Dendritic cell treated with granulocyte-macrophage colony-stimulating factor and Interleukin-4, amounts not matched to agents 40 ng/mL and 50 ng/mL, for 4 days (primary cell): Measurements from ENCODE around the gene SLC15A2.
A peak's percentile ranks its signal among the peaks of the same experiment; 100 is the strongest.

Experiments
- H3K27ac Mint-ChIP-seq: one replicate; pipeline ENCODE4 v1.8.0; 2022; ENCODE audit warnings: mild to moderate bottlenecking, mixed read lengths
- H3K27me3 Mint-ChIP-seq: one replicate; pipeline ENCODE4 v1.8.0; 2022; ENCODE audit warnings: mild to moderate bottlenecking, mixed read lengths
- H3K36me3 Mint-ChIP-seq: one replicate; pipeline ENCODE4 v1.8.0; 2022; ENCODE audit warnings: low read depth, mixed read lengths
- H3K4me1 Mint-ChIP-seq: one replicate; pipeline ENCODE4 v1.8.0; 2022; ENCODE audit warnings: low read depth, mixed read lengths
- H3K4me3 Mint-ChIP-seq: one replicate; pipeline ENCODE4 v1.8.0; 2022; ENCODE audit warnings: mild to moderate bottlenecking, moderate library complexity, mixed read lengths
- H3K9me3 Mint-ChIP-seq: one replicate; pipeline ENCODE4 v1.8.0; 2022; ENCODE audit warnings: mixed read lengths
- intact Hi-C: fragments of 100-400 bp; cut with micrococcal nuclease; formaldehyde crosslinking; loops from one replicate; pipeline ENCODE4 v1.15.0; 2022

SLC15A2 gene

GRCh38 chr3:121979734-121980449 lies 85.7 kb downstream of the SLC15A2 start:
- intact Hi-C loops = loop anchor here (5.0 to 10.0 kb wide), 2 partner anchors 95 to 317 kb away; no protein-coding TSS in a partner anchor
- Mint-ChIP-seq H3K4me1 (peaks cover 22% of the 10 kb centered on the region), H3K27me3 (no peaks in the 10 kb centered on the region), H3K4me3 (no peak overlapping the region), H3K36me3 (no peaks in the 10 kb centered on the region), H3K9me3 (peaks cover 16% of the 10 kb centered on the region), H3K27ac (no peak overlapping the region)

- Mint-ChIP-seq H3K36me3 (no peaks in the 10 kb centered on the region), H3K27ac (no peak overlapping the region), H3K4me1 (peaks cover 28% of the 10 kb centered on the region), H3K4me3 (no peak overlapping the region), H3K27me3 (no peaks in the 10 kb centered on the region), H3K9me3 (peaks cover 16% of the 10 kb centered on the region)
- intact Hi-C loops = loop anchor here (10.0 kb wide), 1 partner anchor 96 kb away; no protein-coding TSS in a partner anchor
Observed at GRCh38 chr3:121980450-121980796, 86.2 kb downstream of the SLC15A2 start.

GRCh38 chr3:121981473-121981872 lies 87.3 kb downstream of the SLC15A2 start:
- Mint-ChIP-seq H3K4me1 (peaks cover 29% of the 10 kb centered on the region), H3K36me3 (no peaks in the 10 kb centered on the region), H3K27me3 (no peaks in the 10 kb centered on the region), H3K4me3 (no peak overlapping the region), H3K27ac (no peak overlapping the region), H3K9me3 (peaks cover 16% of the 10 kb centered on the region)
- intact Hi-C loops = loop anchor here (10.0 kb wide), 1 partner anchor 97 kb away; no protein-coding TSS in a partner anchor

- H3K9me3 Mint-ChIP-seq = peaks cover 16% of the 10 kb centered on the region
- no peaks in the 10 kb centered on the region for H3K27me3 Mint-ChIP-seq
- no peak overlapping the region for H3K27ac Mint-ChIP-seq
- peaks cover 28% of the 10 kb centered on the region for H3K4me1 Mint-ChIP-seq
- no peak overlapping the region for H3K4me3 Mint-ChIP-seq
- no peaks in the 10 kb centered on the region for H3K36me3 Mint-ChIP-seq
- intact Hi-C loops = loop anchor here (10.0 kb wide), 1 partner anchor 101 kb away; no protein-coding TSS in a partner anchor
Observed at GRCh38 chr3:121985846-121986245, 91.6 kb downstream of the SLC15A2 start.

GRCh38 chr3:121988146-121988545 lies 93.9 kb downstream of the SLC15A2 start:
- no peaks in the 10 kb centered on the region for H3K36me3 Mint-ChIP-seq
- H3K9me3 Mint-ChIP-seq = peaks cover 16% of the 10 kb centered on the region
- intact Hi-C loops = loop anchor here (10.0 kb wide), 1 partner anchor 103 kb away; no protein-coding TSS in a partner anchor
- H3K27ac Mint-ChIP-seq = peak overlapping the region; percentile 12
- no peaks in the 10 kb centered on the region for H3K27me3 Mint-ChIP-seq
- peaks cover 31% of the 10 kb centered on the region for H3K4me1 Mint-ChIP-seq
- H3K4me3 Mint-ChIP-seq = no peak overlapping the region

GRCh38 chr3:121989943-121990342 lies 95.7 kb downstream of the SLC15A2 start:
- no peak overlapping the region for H3K4me3 Mint-ChIP-seq
- no peaks in the 10 kb centered on the region for H3K9me3 Mint-ChIP-seq
- H3K36me3 Mint-ChIP-seq = no peaks in the 10 kb centered on the region
- H3K27me3 Mint-ChIP-seq = no peaks in the 10 kb centered on the region
- peak overlapping the region; percentile 55 for H3K27ac Mint-ChIP-seq
- H3K4me1 Mint-ChIP-seq = peaks cover 42% of the 10 kb centered on the region
- intact Hi-C loops = loop anchor here (2.0 to 10.0 kb wide), 2 partner anchors 17 to 105 kb away; no protein-coding TSS in a partner anchor

- Mint-ChIP-seq H3K9me3 (no peaks in the 10 kb centered on the region), H3K36me3 (no peaks in the 10 kb centered on the region), H3K4me1 (peaks cover 65% of the 10 kb centered on the region), H3K27me3 (no peaks in the 10 kb centered on the region), H3K4me3 (no peak overlapping the region), H3K27ac (peak overlapping the region; percentile 79)
- intact Hi-C loops = no loop called here
Observed at GRCh38 chr3:121992601-121993560, 98.7 kb downstream of the SLC15A2 start.
